ENCODE results near the gene MAST4.

Gene MAST4

GRCh38 chr5:67058998-67059743, 463.0 kb downstream of the MAST4 start:
- DNase-seq = no peak

GRCh38 chr5:67059744-67060490, 463.7 kb downstream of the MAST4 start:
- DNase-seq = no peak

- DNase-seq = no peak
Observed at GRCh38 chr5:67061511-67061910, 465.3 kb downstream of the MAST4 start.

DNA sequence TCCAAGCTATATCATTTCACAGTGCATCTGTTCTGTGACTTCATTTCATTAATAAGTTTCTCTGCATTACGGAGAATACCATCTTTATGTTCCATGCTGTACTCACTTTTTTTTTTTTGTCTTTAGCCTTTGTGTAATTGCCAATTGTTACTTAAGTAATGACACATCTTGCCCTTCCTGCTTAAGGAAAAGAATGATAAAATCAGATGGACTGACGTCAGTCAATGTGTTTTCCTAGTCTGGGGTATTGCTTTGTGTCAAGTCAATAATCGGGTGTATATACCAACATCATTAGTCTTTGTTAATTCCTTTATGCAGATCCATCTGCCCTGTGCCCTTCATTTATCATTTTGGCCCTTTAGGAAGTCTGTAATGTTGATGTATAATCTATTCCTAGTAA, 466.9 kb downstream of the MAST4 start:
- DNase-seq = no peak

GRCh38 chr5:67063791-67064190, 467.6 kb downstream of the MAST4 start:
- DNase-seq = no peak

DNA sequence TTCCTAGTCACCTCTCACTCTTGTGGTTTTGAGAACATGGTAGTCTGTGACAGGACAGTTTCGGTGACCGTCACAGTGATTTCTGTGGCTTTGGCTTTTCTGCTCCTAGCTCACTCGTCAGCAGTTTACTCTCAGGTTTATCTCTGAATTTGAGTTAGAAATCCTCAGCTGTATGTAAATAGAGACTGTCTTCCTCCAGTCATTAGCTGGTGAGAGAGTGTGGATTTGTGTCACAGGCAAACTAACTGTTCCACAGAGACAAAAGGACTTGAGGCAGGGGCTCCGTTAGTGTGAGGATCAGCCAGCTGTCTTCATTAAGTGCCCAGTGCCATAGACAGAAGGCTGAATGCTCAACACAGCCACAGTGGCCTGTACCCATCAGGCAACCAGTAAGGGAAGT, 469.0 kb downstream of the MAST4 start:
- no peak for DNase-seq

GRCh38 chr5:67065696-67066095, 469.5 kb downstream of the MAST4 start:
- DNase-seq = no peak

DNA sequence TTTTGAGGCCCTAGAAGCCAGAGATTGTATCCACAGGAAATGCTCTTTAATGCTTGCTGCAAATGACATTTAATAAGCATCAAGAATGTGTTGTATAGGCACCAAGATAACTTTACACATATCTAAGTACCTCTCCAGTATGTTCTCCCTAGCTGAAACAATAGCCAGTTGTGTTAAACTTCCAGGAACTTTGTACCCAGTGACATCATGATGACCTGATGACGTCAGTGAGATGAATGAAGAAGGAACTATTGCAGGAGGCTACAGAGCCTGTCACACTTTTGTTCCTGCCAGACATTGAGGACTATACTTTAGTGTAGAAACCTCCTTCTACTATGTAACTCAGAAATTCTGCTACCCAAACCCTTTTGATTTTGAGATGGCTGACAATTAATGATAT, 470.6 kb downstream of the MAST4 start:
- DNase-seq = no peak

DNA sequence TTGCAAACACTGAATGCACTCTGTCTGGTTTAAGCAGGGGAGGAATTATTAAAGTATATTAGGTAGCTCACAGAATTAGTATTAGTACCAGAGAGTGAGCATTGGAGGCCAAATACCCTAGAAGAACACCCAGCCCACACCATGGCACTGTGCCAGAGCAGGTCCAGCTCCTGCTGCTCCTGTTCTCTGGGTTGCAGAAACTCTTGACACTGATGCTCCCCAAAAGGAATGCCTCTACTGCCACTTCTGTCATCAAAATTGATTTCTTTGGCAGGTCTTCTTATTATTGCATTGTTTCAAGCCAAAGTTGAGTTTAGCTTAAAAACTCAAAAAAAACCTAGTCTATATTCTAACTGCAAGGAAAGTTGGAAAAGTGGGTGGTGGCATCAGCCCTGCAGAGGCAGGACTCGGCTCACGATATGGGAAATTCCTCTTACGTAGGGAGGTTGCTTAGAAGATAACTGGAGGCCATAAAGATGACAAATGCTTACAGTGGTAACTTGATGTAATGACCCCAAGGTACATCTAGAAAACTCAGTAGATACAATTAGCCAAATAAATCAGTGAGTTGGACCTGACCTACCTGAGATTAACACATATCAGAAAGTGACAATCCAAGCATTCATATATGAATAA, 477.0 kb downstream of the MAST4 start:
- DNase-seq = no peak

DNA sequence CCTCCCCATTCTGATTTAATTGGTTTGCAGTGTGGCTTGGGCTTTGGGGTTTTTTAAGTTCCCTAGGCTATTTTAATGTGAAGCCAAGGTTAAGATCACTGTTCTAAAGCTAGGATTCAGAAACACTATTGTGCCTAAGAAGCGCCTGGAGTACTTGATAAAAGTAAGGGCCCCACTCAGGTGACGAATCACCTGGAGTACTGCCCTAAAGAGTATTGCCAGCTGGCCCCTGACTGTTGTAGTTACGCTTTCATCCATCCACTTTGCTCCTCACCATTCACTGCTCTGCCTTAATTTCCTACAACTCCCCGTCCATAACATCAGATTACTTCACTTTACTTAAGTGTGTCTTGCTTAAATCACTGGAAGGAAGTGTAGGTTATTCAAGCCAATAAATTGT, 481.1 kb downstream of the MAST4 start:
- DNase-seq = no peak

DNA sequence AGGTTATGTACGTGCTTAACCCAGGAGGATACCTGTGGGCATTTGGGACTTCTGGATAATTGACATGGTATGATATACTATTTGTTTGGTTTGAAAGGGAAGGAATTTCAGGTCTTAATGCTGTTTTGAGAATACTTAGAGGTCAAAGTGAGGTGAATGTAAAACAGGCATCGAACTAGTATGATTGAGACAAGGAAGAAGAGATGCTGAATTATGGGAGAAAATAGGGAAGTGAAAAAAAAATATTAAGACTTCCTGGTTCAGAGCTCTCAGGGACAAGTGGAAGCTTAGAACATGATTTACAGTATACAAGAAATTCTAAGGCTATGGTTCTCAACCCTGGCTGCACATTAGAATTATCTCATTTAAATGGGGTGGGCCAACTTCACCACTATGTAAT, 485.1 kb downstream of the MAST4 start:
- DNase-seq = no peak

DNA sequence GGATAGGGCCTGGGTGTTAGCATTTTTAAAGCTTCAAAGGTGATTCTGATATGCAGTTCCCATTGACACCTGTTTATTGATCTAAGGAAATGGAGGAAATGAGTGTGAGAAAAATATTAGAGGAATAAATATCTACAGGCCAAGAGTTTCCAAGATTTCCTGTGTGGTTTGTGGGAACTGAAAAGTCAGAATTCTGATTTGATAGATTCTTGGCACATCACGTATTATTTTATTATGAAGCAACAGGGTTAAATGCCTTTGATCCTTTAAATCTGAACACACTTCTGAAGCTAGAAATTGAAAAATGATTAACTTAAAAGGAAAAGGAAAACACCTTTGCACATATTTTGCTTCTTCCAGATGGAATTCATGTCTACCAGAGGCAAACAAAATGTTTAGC, 486.7 kb downstream of the MAST4 start:
- DNase-seq = no peak

GRCh38 chr5:67085616-67086015, 489.4 kb downstream of the MAST4 start:
- no peak for DNase-seq

- no peak for DNase-seq
Observed at GRCh38 chr5:67089200-67089725, 493.1 kb downstream of the MAST4 start.

- no peak for DNase-seq
Observed at GRCh38 chr5:67090040-67090439, 493.8 kb downstream of the MAST4 start.

- DNase-seq = no peak
Observed at GRCh38 chr5:67090593-67090992, 494.4 kb downstream of the MAST4 start.

- DNase-seq = no peak
Observed at GRCh38 chr5:67092535-67092934, 496.3 kb downstream of the MAST4 start.

GRCh38 chr5:67093279-67093678, 497.1 kb downstream of the MAST4 start:
- no peak for DNase-seq

GRCh38 chr5:67094476-67095300, 498.5 kb downstream of the MAST4 start:
- no peak for DNase-seq

- no peak for DNase-seq
Observed at GRCh38 chr5:67095346-67096171, 499.4 kb downstream of the MAST4 start.

- no peak for DNase-seq
Observed at GRCh38 chr5:67098656-67099055, 502.5 kb downstream of the MAST4 start.

GRCh38 chr5:67100301-67100700, 504.1 kb downstream of the MAST4 start:
- DNase-seq = no peak

Measured in cortex of kidney (tissue), 1 donor.